HCT116 (cell line): ENCODE measurements around the gene ZBTB8A. TPM values are rescaled to one million over a fixed set of nuclear protein-coding genes. Genes with fewer than 3 reads are reported as not detected.
A peak's percentile ranks its signal among the peaks of the same experiment; 100 is the strongest.

Experiments used
- ATAC-seq: fragments of 200-7000 bp; cut with Tn5 transposase; 2 replicates; pipeline ENCODE4 v1.9.1; 2020; ENCODE audit warnings: mild to moderate bottlenecking, moderate library complexity
- BruUV-seq: library from RNA; stranded (reverse); fragments of 400-500 nt; replicated peaks from 2 replicates; lab custom pipeline; 2021; lab: Mats Ljungman, UMichigan
- CTCF ChIA-PET: fragments of 300-600 bp; sonication (Branson Sonifier 250); formaldehyde crosslinking; loops from one replicate; lab custom pipeline; 2021; ENCODE audit warnings: antibody characterized with exemption; lab: Charles Lee
- POLR2A ChIA-PET: fragments of 300-600, 350-600 bp; sonication (Branson Sonifier 250); formaldehyde crosslinking; loops from one replicate; lab custom pipeline; 2021; ENCODE audit warnings: antibody characterized with exemption; lab: Charles Lee
- RAD21 ChIA-PET, 2 experiments: fragments of 300-600 bp; sonication (Branson Sonifier 250); formaldehyde crosslinking; loops; one replicate each; lab custom pipeline; 2023; ENCODE audit warnings: low total read pairs in 2 of 2; ENCODE audit not compliant: uncharacterized antibody in 2 of 2, unreplicated experiment in 2 of 2, low non-redundant PET in 1 of 2; lab: Charles Lee
- DNase-seq: peaks from one replicate; pipeline ENCODE4 v3.0.0-alpha.2; 2010; ENCODE audit warnings: low read depth, low spot score
- H2AFZ ChIP-seq: fragments of 200-600 bp; shearing (Covaris generic), sonication (generic); 2 replicates; pipeline ENCODE4 v1.6.1; 2017; ENCODE audit warnings: low read depth, mixed run types, mixed read lengths, antibody characterized with exemption, low read length; ENCODE audit not compliant: poor library complexity, severe bottlenecking
- H3K27ac ChIP-seq: 2 replicates; pipeline ENCODE4 v1.5.1; 2012; ENCODE audit warnings: low read depth, low read length
- H3K27me3 ChIP-seq: fragments of 200-600 bp; sonication (generic); 2 replicates; pipeline ENCODE4 v1.6.1; 2016; ENCODE audit warnings: mixed run types, low read length, mixed read lengths; ENCODE audit not compliant: insufficient read depth
- H3K36me3 ChIP-seq, 2 experiments: fragments of 200-500 bp in 1 of 2; fragments of 200-600 bp in 1 of 2; sonication (Bioruptor generic) in 1 of 2; sonication (generic) in 1 of 2; 2 replicates each; pipeline versions ENCODE4 v1.5.1 to v1.6.1; 2014 to 2016; ENCODE audit warnings: low read length in 2 of 2, inconsistent platforms in 1 of 2, mixed read lengths in 1 of 2, mixed run types in 1 of 2; ENCODE audit not compliant: insufficient read depth in 2 of 2, control insufficient read depth in 1 of 2
- H3K4me1 ChIP-seq, 2 experiments: fragments of 200-600 bp in 1 of 2; sonication (generic) in 1 of 2; 2 replicates each; pipeline versions ENCODE4 v1.5.1 to v1.6.1; 2012 to 2017; ENCODE audit warnings: low read length in 2 of 2, inconsistent platforms in 1 of 2, mild to moderate bottlenecking in 1 of 2, mixed read lengths in 1 of 2, mixed run types in 1 of 2, moderate library complexity in 1 of 2; ENCODE audit not compliant: insufficient read depth in 2 of 2, control insufficient read depth in 1 of 2
- H3K4me2 ChIP-seq: fragments of 200-600 bp; sonication (generic); 2 replicates; pipeline ENCODE4 v1.6.1; 2017; ENCODE audit warnings: mixed run types, low read length, mixed read lengths
- H3K4me3 ChIP-seq, 2 experiments: fragments of 200-600 bp in 1 of 2; sonication (generic) in 1 of 2; replicated peaks in 1 of 2; 2 replicates each; pipeline ENCODE4 v1.5.1; 2011 to 2016; ENCODE audit warnings: low read length in 2 of 2, control low read depth in 1 of 2, low read depth in 1 of 2, mild to moderate bottlenecking in 1 of 2, mixed read lengths in 1 of 2, mixed run types in 1 of 2
- H3K79me2 ChIP-seq: fragments of 200-600 bp; sonication (generic); 2 replicates; pipeline ENCODE4 v1.6.1; 2017; ENCODE audit warnings: mild to moderate bottlenecking, mixed run types, low read length, moderate library complexity, mixed read lengths; ENCODE audit not compliant: insufficient read depth
- H3K9ac ChIP-seq: fragments of 200-600 bp; sonication (generic); 2 replicates; pipeline ENCODE4 v1.6.1; 2016; ENCODE audit warnings: low read length, mixed read lengths
- H3K9me2 ChIP-seq: fragments of 200-600 bp; sonication (generic), shearing (Covaris generic); 2 replicates; pipeline ENCODE4 v1.6.1; 2017; ENCODE audit warnings: mixed run types, mild to moderate bottlenecking, moderate library complexity; ENCODE audit not compliant: insufficient read depth
- H3K9me3 ChIP-seq, 2 experiments: fragments of 200-500 bp in 1 of 2; fragments of 200-600 bp in 1 of 2; sonication (Bioruptor generic) in 1 of 2; sonication (generic) in 1 of 2; 2 replicates each; pipeline ENCODE4 v1.6.1; 2014 to 2017; ENCODE audit warnings: low read length in 2 of 2, mixed read lengths in 2 of 2, inconsistent platforms in 1 of 2, low read depth in 1 of 2, mild to moderate bottlenecking in 1 of 2, mixed run types in 1 of 2, moderate library complexity in 1 of 2; ENCODE audit not compliant: control insufficient read depth in 1 of 2, insufficient read depth in 1 of 2
- H4K20me1 ChIP-seq: fragments of 200-600 bp; sonication (generic), shearing (Covaris generic); 2 replicates; pipeline ENCODE4 v1.6.1; 2017; ENCODE audit warnings: mixed run types, mild to moderate bottlenecking, moderate library complexity; ENCODE audit not compliant: insufficient read depth
- MAX ChIP-seq: IDR thresholded peaks from 2 replicates; pipeline ENCODE4 v1.6.1; 2012
- POLR2AphosphoS5 ChIP-seq: IDR thresholded peaks from 2 replicates; pipeline ENCODE4 v1.6.1; 2011; ENCODE audit warnings: mild to moderate bottlenecking, low read depth, low read length, moderate library complexity
- REST ChIP-seq: IDR thresholded peaks from 2 replicates; pipeline ENCODE4 v1.6.1; 2012; ENCODE audit warnings: low read depth
- YY1 ChIP-seq: IDR thresholded peaks from 2 replicates; pipeline ENCODE4 v1.6.1; 2011; ENCODE audit warnings: low read length, low read depth, moderate library complexity, mild to moderate bottlenecking; ENCODE audit not compliant: insufficient replicate concordance; ENCODE audit errors: extremely low read depth
- intact Hi-C: fragments of 100-400 bp; cut with micrococcal nuclease; formaldehyde crosslinking; loops from 2 replicates; pipeline ENCODE4 v1.10.0; 2022
- total RNA-seq: library from RNA; stranded (reverse); gene quantifications from one replicate; pipeline ENCODE4 v1.2.1, GENCODE V29; 2021; ENCODE audit not compliant: unreplicated experiment

Gene ZBTB8A
- total RNA-seq, 1 experiment from 2014 or later, result 9.7 TPM

GRCh38 chr1:32539584-32540571 lies 651 bp downstream of the ZBTB8A start:
- H3K79me2 ChIP-seq, result peaks cover 44% of the 10 kb centered on the region
- peak overlapping the region; percentile 88 for H3K27ac ChIP-seq
- H3K4me2 ChIP-seq, result peak overlapping the region; percentile 94
- H3K9me3 ChIP-seq, result no peaks in the 10 kb centered on the region
- ATAC-seq (peak; percentile 68), DNase-seq (no peak)
- RAD21 ChIA-PET, result no interaction called here
- POLR2A ChIA-PET, result interaction anchor here (0.7 kb wide), 1 partner anchor 104 kb away, joined by 3 read pairs; no protein-coding TSS in a partner anchor
- peak overlapping the region; percentile 68 to 78 for H3K4me3 ChIP-seq
- no peaks in the 10 kb centered on the region for H4K20me1 ChIP-seq
- intact Hi-C loops, result loop anchor here (5.0 kb wide), 1 partner anchor 93 kb away; no protein-coding TSS in a partner anchor
- no peaks in the 10 kb centered on the region for H3K9me2 ChIP-seq
- no TSS peak for BruUV-seq
- H3K4me1 ChIP-seq, result peaks cover 15 to 23% of the 10 kb centered on the region in 2 experiments
- H3K36me3 ChIP-seq, result no peaks in the 10 kb centered on the region
- H2AFZ ChIP-seq, result no peak overlapping the region
- CTCF ChIA-PET, result interaction anchor here (1.5 kb wide), 1 partner anchor 19 kb away, joined by 8 read pairs; no protein-coding TSS in a partner anchor
- H3K9ac ChIP-seq, result peak overlapping the region; percentile 78
- TF ChIP-seq REST (no peak), YY1 (peak; percentile 10), POLR2AphosphoS5 (0 out of 2 replicates have a peak, but pooled peaks have one; percentile 19), MAX (peak; percentile 22)
- H3K27me3 ChIP-seq, result no peaks in the 10 kb centered on the region
